HG03442 (cell line): Measurements from ENCODE around the gene PLCB1.
A peak's percentile ranks its signal among the peaks of the same experiment; 100 is the strongest.

Experiments used
- ATAC-seq: cut with Tn5 transposase; IDR thresholded peaks from one replicate; pipeline ENCODE4 v1.9.1; 2021; ENCODE audit warnings: mild to moderate bottlenecking, moderate library complexity; ENCODE audit not compliant: unreplicated experiment

The PLCB1 gene

DNA sequence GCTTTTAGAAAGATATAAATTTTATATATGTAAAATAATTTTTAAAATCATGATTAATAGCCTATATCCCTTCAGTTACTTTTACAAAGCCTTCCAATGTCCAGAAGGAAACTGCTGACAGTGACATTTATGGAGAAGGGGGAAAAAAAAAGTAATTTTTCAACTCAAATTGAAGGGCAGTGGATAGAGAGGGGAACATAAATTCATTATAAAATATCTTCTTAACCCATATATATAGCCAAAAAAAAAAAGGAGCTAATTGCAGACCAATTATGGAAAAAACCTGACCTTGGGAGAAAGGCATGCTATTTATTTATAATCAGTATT lies 392.9 kb downstream of the PLCB1 start:
- no peak for ATAC-seq

GRCh38 chr20:8526610-8527009 lies 394.5 kb downstream of the PLCB1 start:
- ATAC-seq, result no peak

DNA sequence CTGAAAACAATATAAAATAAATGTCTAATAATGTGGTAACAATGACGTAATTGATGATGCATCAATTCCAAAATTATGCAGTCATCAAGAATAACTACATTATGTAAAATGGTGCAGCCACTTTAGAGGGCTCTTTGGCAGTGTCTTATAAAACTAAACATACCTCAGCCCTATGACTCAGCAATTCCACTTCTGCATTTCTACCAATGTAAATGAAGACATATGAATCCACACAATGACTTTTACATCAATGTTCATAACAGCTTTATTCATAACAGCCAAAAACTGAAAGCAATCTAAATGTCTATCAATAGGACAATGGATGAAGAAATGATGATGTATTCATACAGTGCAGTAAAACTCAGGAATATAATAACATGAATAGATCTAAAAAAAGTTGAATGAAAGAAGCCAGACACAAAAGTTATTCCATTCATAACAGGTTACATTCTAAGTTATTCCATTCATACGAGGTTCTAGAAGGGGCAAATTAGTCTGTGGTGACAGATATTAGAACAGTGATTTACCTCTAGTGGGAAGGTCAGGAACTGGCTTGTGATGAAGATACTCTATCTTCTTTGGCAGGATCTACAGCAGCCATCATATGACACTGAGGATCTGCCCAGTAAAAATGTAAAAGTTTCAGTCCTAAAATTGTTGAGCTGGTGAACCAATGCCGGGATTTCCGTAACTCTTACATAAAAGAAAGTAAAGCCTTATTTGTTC lies 396.1 kb downstream of the PLCB1 start:
- ATAC-seq, result peak; percentile 67

DNA sequence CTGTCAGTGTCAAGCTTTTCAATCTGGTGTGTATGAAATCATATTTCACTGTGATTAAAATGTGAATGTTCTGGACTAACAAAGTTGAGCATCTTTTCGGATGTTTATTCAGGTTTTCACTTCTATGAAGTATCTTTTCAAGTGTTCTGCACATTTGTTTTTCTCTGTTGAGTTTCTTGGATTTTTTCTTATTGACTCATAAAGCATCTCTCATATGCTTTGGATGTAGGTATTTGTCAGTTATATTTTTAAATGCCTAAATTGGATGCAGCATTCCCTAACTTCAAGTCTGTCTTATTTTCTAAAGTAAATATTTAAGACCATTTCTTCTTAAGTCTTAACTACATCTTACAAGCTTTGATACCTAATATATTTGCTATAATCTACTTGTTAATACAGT lies 398.0 kb downstream of the PLCB1 start:
- ATAC-seq, result no peak

DNA sequence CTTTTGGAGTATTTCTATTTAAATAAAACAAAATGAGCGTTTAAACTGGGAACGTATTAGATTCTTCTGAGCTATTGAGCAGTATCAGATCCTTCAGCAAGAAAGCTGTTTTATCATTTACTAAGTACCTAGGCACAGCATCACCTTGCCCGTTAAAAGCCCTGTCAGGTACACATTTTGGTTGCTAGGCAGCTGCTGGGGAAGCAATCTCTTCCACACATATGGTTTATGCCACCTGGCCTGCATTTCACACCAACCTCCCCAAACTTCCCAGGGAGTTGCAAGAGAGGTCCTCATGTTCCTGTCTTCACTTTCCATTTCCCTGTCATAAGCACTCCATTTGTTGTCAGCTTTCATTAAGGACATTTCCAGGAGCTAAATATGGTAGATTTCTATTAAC lies 400.1 kb downstream of the PLCB1 start:
- ATAC-seq, result no peak

DNA sequence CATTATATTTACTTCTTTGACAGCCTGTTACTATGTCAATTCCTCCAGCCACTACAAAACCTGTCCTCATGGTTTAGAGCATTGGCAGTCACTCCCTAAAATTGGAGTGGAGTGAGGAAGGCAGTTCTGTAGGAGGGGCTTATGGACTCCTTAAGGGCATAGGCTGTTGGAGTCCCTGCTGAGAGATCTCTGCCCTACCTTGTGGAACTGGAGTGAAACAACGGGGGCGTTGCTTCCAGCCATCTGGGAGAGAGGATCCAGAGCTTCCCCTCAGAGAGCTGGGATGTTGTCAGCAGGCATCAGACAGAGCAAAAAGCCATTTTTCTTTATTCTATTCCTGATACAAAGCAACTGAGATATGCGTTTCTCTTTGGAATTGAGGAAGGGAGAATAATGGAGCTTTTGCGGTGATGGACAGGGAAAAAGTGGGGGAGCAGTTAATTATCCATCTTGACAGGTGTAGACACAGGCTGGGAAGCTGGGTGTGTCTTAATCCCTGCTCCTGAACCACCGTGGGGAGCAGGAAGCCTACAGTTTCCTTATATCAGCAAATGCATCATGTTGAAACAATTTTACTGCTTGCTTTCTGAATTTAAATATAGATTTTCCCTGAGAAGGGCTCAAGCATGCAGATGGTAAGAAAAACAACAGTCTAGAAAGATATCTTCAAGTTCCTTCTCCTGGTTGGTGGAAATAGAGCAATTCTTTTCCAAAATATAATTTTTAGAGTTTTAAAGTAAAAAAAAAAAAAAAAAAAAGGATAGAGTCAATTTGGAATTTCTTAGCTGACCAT lies 402.5 kb downstream of the PLCB1 start:
- ATAC-seq, result no peak

- ATAC-seq, result peak; percentile 46
These were observed 403.6 kb downstream of the PLCB1 start for GRCh38 chr20:8535403-8536261.

DNA sequence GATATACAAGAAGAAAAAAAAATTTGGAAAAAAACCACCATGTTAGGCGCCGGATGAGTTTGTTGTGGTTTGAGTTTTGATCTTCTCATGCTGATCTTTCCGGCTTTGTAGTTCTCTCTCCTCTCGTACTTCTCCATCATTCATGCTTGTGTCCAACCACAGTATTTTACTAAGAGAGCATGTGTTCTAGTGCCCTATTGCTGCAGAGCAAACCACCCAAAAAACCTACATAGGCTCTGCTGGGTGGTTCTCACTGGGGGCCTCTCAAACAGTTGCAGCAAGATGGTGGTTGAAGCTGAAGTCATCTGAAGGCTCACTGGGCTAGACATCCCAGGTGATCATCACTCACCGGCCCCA lies 404.2 kb downstream of the PLCB1 start:
- ATAC-seq, result no peak

DNA sequence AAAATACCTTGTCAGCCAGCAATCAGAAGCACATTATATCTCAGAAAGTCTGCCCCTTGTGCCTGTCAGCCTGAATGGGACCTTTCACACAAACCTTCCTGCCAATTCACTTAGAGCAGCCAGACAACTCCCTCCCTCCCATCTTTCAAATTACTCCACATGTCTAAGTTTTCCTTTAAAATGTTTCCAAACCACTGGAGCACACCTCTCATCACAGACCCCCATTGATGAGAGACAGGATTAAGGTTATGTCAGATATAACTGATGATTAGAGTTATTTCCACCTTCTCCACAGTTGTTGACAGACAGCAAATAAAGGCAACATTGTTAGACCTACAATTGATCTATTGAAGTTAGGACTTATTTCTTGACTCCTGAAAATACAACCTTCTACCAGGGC lies 408.4 kb downstream of the PLCB1 start:
- no peak for ATAC-seq

GRCh38 chr20:8542110-8542486 lies 410.0 kb downstream of the PLCB1 start:
- ATAC-seq, result no peak

GRCh38 chr20:8545212-8545611 lies 413.1 kb downstream of the PLCB1 start:
- no peak for ATAC-seq

DNA sequence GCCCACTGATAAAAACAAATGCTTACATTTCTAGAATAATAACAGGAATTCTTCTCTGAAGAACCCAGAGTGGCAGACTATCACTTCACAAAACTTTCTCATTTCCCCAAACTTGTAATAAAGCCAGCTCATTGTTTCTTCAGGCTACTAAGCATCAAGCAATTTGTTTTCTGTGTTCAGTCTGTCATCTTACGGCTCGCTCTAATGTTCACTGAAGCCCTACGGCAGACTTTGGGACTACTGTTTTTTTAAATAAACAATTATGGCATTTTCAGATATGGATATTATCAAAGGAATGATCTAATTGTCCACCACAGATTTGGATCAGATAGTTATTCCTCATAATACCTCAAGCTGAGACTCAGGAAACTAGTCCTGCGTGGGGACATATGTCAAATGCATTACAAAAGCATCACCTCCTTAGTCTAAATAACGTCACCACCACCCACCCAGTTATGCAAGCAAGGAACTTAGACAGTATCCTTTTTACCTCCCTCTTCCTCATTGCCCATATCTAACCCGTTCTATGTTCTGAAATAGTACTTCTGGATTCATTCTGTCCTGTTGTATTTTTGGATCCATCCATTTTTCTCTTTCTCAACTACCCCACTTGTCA lies 415.1 kb downstream of the PLCB1 start:
- ATAC-seq, result no peak

GRCh38 chr20:8547968-8548588 lies 416.0 kb downstream of the PLCB1 start:
- ATAC-seq, result no peak

DNA sequence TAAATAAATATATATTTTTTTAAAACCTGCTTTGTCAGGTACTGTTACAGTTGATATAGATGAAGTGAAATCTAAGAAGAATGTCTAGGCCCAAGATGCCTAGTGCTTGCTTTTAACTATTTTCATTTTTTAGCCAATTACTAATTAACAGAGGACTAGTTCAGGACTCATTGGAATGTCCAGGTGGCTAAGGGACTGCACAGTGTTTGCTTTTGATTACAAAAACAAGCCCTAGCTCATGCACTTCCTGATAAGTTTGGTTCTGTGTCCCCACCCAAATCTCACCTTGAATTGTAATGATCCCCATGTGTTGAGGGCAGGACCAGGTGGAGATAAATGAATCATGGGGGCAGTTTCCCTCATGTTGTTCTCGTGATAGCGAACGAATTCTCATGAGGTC lies 417.1 kb downstream of the PLCB1 start:
- ATAC-seq, result no peak

- no peak for ATAC-seq
These were observed 425.6 kb downstream of the PLCB1 start for GRCh38 chr20:8557711-8558110.

GRCh38 chr20:8562356-8562755 lies 430.3 kb downstream of the PLCB1 start:
- no peak for ATAC-seq

- no peak for ATAC-seq
These were observed 436.0 kb downstream of the PLCB1 start for GRCh38 chr20:8568075-8568474.

DNA sequence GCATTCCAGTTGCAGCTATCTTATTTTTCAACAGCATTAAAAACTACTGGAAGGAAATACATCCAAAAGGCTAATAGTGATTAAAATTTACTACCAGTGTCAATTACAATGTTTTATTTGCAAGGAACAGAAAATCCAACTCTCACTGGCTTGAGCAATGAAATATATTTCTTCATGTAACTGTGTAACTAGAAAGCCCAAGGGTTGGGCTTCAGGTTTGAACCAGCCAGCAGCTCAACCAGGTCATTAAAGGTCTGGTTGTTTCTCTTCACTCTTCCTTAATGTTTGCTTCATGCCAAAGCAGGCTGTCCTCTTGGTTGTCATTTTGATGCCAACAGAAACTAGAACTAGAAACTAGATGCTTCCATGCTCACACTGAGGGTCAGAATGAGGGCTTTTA lies 437.7 kb downstream of the PLCB1 start:
- no peak for ATAC-seq

GRCh38 chr20:8571611-8572010 lies 439.5 kb downstream of the PLCB1 start:
- ATAC-seq, result no peak

DNA sequence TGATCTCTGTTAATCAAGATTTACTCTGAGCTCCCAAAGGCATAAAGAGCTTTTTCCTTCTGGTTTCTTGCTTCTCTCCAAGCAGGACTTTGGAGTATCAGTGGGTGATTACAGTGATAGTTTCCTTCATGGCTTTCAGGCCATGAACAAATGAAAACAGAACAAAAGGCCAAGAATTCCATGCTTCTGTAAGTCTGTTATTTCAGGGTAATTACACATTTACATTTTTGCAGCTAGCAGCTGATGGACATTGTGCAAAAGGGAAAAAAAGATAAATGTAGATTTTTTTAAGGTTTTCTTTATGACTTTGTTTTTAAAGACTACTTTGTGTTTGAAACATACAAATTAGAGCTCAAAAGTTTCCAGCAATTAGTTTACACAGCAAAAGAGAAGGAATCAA lies 441.6 kb downstream of the PLCB1 start:
- ATAC-seq, result no peak

GRCh38 chr20:8575114-8575513 lies 443.0 kb downstream of the PLCB1 start:
- ATAC-seq, result no peak
